ENCODE measurements around the gene ARHGEF12. TPM values are rescaled to one million over a fixed set of nuclear protein-coding genes. Genes with fewer than 3 reads are reported as not detected.
A peak's percentile ranks its signal among the peaks of the same experiment; 100 is the strongest.

Gene ARHGEF12
- total RNA-seq, 1 donor from 2014 or later = 114 TPM

DNA sequence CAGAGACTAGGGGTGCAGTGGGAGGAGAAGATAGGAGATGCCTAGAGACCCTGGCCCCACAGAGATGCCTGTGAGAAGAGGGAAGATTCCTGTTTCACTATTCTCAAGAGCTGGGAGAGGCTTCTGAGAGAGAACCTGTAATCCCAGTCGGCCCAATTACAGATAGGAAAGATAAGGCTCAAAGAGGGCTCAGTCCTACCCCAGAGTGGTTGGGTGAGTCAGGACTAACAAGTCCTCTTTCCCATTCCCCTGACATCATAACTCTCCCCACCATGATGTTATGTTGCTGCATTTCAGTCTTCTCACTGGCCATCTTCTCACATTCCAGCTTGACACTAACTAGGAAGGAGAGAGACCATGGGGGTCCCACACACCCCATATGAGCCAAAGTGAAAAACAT, 17.9 kb downstream of the ARHGEF12 start:
- Mint-ChIP-seq H3K36me3 (ENCODE audit: unreplicated experiment) (no peaks in the 10 kb centered on the region), H3K4me1 (ENCODE audit: unreplicated experiment) (peaks cover 56% of the 10 kb centered on the region), H3K9me3 (ENCODE audit: unreplicated experiment) (no peaks in the 10 kb centered on the region), H3K27ac (ENCODE audit: unreplicated experiment) (peak overlapping the region; percentile 75), H3K4me3 (ENCODE audit: unreplicated experiment) (no peak overlapping the region), H3K27me3 (ENCODE audit: unreplicated experiment) (no peaks in the 10 kb centered on the region)
- TF ChIP-seq, protein P1, sequence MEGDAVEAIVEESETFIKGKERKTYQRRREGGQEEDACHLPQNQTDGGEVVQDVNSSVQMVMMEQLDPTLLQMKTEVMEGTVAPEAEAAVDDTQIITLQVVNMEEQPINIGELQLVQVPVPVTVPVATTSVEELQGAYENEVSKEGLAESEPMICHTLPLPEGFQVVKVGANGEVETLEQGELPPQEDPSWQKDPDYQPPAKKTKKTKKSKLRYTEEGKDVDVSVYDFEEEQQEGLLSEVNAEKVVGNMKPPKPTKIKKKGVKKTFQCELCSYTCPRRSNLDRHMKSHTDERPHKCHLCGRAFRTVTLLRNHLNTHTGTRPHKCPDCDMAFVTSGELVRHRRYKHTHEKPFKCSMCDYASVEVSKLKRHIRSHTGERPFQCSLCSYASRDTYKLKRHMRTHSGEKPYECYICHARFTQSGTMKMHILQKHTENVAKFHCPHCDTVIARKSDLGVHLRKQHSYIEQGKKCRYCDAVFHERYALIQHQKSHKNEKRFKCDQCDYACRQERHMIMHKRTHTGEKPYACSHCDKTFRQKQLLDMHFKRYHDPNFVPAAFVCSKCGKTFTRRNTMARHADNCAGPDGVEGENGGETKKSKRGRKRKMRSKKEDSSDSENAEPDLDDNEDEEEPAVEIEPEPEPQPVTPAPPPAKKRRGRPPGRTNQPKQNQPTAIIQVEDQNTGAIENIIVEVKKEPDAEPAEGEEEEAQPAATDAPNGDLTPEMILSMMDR (IDR thresholded peaks at IDR 0.05) = no peak
- DNase-seq (ENCODE audit: extremely low spot score, unreplicated experiment) = no peak

DNA sequence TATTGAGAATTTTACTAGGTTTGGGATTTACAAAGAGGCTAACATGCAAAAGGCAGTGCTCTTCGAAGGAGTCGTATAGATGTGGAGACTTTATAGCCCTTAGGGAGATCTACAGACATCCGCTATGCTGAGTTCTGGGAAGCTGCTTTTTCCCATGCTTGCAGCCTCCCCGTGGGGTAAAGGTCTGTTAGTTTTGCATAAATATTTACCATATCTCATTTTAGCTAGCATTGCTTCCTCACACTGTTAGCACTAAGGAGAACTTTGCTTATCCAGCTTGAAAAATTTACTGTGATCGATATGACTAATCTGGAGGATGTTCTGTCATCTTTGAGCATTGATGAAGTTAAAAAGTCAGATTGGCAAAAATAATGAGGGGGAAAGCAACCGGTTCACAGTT, 18.6 kb downstream of the ARHGEF12 start:
- Mint-ChIP-seq H3K36me3 (ENCODE audit: unreplicated experiment) (no peaks in the 10 kb centered on the region), H3K9me3 (ENCODE audit: unreplicated experiment) (no peaks in the 10 kb centered on the region), H3K27me3 (ENCODE audit: unreplicated experiment) (no peaks in the 10 kb centered on the region), H3K4me1 (ENCODE audit: unreplicated experiment) (peaks cover 50% of the 10 kb centered on the region), H3K4me3 (ENCODE audit: unreplicated experiment) (peak overlapping the region; percentile 7), H3K27ac (ENCODE audit: unreplicated experiment) (peak overlapping the region; percentile 75)
- TF ChIP-seq, protein P1 (IDR thresholded peaks at IDR 0.05) = no peak
- no peak for DNase-seq (ENCODE audit: extremely low spot score, unreplicated experiment)

DNA sequence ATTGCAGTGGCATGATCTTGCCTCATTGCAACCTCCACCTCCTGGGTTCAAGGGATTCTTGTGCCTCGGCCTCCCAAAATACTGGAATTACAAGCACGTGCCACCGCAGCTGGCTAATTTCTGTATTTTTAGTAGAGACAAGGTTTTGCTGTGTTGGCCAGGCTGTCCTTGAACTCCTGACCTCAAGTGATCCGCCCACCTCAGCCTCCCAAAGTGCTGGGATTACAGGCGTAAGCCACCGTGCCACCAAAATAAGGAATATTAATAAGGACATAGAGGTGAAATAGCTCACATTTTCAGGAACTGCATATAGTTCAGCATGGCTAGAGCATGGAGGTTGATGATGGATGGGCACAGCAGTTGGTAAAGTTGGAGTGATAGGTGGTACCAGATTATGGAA, 21.4 kb downstream of the ARHGEF12 start:
- Mint-ChIP-seq H3K4me1 (ENCODE audit: unreplicated experiment) (peaks cover 50% of the 10 kb centered on the region), H3K27ac (ENCODE audit: unreplicated experiment) (no peak overlapping the region)
- DNase-seq (ENCODE audit: extremely low spot score, unreplicated experiment) = no peak

DNA sequence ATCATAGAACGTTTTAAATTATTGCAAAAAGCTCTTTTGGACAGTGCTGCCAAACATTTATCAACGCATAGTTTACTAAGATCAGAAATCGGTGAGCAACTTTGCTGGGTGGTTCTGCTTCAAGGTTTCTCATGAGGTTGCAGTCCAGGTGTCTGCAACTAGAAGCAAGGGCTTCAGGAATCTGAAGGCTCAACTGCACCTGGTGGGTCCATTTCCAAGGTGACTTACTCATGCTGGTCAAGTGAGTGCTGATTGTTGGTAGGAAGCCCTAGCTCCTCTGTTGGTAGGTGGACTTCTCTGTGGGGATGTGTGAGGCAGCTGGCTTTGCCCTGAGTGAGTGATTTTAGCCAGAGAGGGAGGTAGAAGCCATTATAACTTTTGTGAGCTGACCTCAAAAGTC, 22.5 kb downstream of the ARHGEF12 start:
- H3K4me1 Mint-ChIP-seq (ENCODE audit: unreplicated experiment) = peaks cover 51% of the 10 kb centered on the region
- TF ChIP-seq, protein P1 (IDR thresholded peaks at IDR 0.05) = no peak
- no peak for DNase-seq (ENCODE audit: extremely low spot score, unreplicated experiment)
- H3K27ac Mint-ChIP-seq (ENCODE audit: unreplicated experiment) = no peak overlapping the region
- no peaks in the 10 kb centered on the region for H3K27me3 Mint-ChIP-seq (ENCODE audit: unreplicated experiment)
- no peaks in the 10 kb centered on the region for H3K36me3 Mint-ChIP-seq (ENCODE audit: unreplicated experiment)
- no peaks in the 10 kb centered on the region for H3K9me3 Mint-ChIP-seq (ENCODE audit: unreplicated experiment)
- H3K4me3 Mint-ChIP-seq (ENCODE audit: unreplicated experiment) = no peak overlapping the region

More for the DNA sequence above, 21.4 kb downstream of the ARHGEF12 start:
- Mint-ChIP-seq H3K36me3 (ENCODE audit: unreplicated experiment) (no peaks in the 10 kb centered on the region), H3K9me3 (ENCODE audit: unreplicated experiment) (no peaks in the 10 kb centered on the region), H3K27me3 (ENCODE audit: unreplicated experiment) (no peaks in the 10 kb centered on the region), H3K4me3 (ENCODE audit: unreplicated experiment) (no peak overlapping the region)
- TF ChIP-seq, protein P1 (IDR thresholded peaks at IDR 0.05) = no peak

- H3K27me3 Mint-ChIP-seq (ENCODE audit: unreplicated experiment) = no peaks in the 10 kb centered on the region
- no peak overlapping the region for H3K4me3 Mint-ChIP-seq (ENCODE audit: unreplicated experiment)
- DNase-seq (ENCODE audit: extremely low spot score, unreplicated experiment) = no peak
- peaks cover 23% of the 10 kb centered on the region for H3K4me1 Mint-ChIP-seq (ENCODE audit: unreplicated experiment)
- H3K9me3 Mint-ChIP-seq (ENCODE audit: unreplicated experiment) = no peaks in the 10 kb centered on the region
- no peak overlapping the region for H3K27ac Mint-ChIP-seq (ENCODE audit: unreplicated experiment)
- TF ChIP-seq, protein P1 (IDR thresholded peaks at IDR 0.05) = no peak
- peaks cover 2% of the 10 kb centered on the region for H3K36me3 Mint-ChIP-seq (ENCODE audit: unreplicated experiment)
Measured at GRCh38 chr11:120363436-120363835, 27.2 kb downstream of the ARHGEF12 start.

Data from osteocyte (in vitro differentiated cells).